Measurements from ENCODE around the gene VCL.

Gene VCL

DNA sequence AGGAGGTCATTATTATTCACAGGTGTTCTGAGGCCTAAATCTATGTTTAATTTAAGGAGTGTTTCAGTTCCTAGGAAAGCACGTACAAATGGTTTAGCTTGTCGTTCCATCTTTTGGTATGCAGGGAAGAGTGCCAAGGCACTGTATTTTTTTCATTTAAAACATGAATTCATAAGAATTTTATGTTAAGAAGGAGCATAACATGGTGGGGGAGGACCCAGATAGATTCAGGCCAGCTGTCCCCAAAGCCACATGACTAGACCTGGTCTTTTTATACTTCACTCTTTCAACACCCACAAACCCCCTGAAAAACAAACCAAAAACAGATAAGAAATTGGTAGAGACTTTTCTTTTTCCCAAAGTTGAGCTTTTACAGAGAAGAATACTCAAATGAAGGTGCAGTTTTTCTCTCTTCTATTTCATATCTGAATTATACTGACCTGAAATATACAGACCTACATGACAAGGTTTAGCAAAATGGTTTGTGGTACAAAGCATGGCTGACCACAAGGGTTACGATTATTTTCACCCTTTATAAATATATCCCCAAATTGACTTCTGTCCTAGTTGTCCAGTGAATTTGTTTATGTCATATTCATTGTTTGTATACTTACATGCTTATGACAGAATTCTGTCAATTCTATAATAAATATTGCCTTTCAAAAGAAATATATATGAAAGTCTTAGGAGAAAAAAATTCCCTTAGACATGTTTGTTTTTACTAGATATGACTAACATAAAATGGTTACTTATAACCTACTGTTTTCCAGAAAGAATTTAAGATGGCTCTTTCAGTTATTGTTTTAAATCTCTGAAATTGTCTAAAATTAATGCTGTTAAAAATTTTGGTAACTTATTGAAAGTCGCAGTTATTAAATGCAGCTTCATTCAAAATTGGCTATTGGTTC lies 81.4 kb downstream of the VCL start:
- no peaks in the 10 kb centered on the region for H3K9me3 Mint-ChIP-seq

DNA sequence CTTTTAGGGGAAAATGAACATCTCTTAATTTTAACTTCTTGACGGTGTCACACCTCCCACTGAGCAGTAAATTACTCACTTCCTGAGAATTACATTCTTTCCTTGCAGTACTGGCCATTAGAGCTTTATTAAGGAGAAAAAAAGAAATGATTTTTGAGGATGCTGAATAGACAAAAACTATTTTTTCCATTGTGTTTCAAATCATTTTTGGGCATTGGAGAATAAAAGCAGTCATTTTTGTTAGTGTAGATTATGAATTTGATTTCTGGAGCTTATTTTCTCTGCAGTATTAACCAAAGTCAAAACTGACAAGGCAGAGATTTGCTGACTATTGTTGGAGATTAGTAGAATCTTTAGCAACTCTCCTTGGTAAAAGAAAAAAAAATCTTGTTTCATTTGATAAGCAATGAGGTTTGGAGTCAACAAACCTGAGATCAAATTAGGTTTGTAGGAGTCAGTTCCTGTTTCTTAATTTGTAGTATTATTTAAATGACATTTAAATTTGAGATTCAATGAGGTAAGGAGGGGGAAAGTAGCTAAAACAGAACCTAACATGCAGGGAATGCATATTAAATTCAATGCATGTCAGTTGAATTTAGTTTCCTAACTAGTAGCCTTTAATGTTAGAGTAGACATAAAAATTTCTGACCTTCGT lies 82.1 kb downstream of the VCL start:
- Mint-ChIP-seq H3K27ac (ENCODE audit: low read depth) (no peak overlapping the region), H3K4me3 (no peak overlapping the region), H3K27me3 (no peaks in the 10 kb centered on the region), H3K4me1 (peaks cover 35% of the 10 kb centered on the region), H3K36me3 (ENCODE audit: insufficient read depth) (peaks cover 13% of the 10 kb centered on the region), H3K9me3 (no peaks in the 10 kb centered on the region)
- ATAC-seq (replicated peaks; ENCODE audit: extremely low read depth, poor library complexity, severe bottlenecking) (no peak), DNase-seq (ENCODE audit: low spot score in 2 of 2) (no peak)

More for the DNA sequence above, 81.4 kb downstream of the VCL start:
- no peak for ATAC-seq (replicated peaks; ENCODE audit: extremely low read depth, poor library complexity, severe bottlenecking)
- Mint-ChIP-seq H3K4me1 (peaks cover 35% of the 10 kb centered on the region), H3K36me3 (ENCODE audit: insufficient read depth) (peaks cover 17% of the 10 kb centered on the region), H3K4me3 (peak overlapping the region; percentile 19), H3K27ac (ENCODE audit: low read depth) (peak overlapping the region; percentile 44), H3K27me3 (no peaks in the 10 kb centered on the region)
- no peak for DNase-seq (ENCODE audit: low spot score in 2 of 2)

DNA sequence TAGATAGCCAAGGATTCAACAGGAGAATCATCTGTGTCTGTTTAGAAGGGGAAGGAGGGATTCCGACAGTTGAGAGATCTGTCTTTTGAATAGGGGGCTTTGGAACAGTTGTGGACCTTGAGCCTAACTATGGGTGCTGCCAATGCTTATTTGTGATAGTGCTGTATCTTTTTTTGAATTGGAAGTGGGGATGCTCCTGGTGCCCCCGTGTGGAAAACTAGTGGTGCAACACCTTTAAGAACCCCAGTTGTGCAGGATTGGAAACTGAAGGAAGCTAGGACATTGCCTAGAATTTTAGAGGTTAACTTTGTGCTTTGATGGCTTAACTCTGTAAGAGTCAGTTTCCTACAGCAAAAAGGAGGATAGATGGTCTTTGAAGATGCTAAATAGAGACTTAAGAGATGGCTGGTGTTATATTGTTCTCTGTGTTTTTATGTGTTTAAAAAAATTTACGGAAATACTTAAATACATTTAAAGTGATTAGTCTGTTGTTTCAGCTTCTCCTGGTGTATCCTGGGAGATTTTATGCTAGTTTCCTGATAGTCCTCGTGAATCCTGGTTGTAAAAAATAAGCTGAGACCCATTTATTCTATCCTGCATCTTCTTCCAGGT lies 83.4 kb downstream of the VCL start:
- Mint-ChIP-seq H3K27ac (ENCODE audit: low read depth) (no peak overlapping the region), H3K4me3 (no peak overlapping the region), H3K36me3 (ENCODE audit: insufficient read depth) (peaks cover 15% of the 10 kb centered on the region), H3K9me3 (no peaks in the 10 kb centered on the region), H3K4me1 (peaks cover 35% of the 10 kb centered on the region), H3K27me3 (no peaks in the 10 kb centered on the region)
- DNase-seq (ENCODE audit: low spot score in 2 of 2), result peak in 1 of 2 donors; percentile 13
- no peak for ATAC-seq (replicated peaks; ENCODE audit: extremely low read depth, poor library complexity, severe bottlenecking)

DNA sequence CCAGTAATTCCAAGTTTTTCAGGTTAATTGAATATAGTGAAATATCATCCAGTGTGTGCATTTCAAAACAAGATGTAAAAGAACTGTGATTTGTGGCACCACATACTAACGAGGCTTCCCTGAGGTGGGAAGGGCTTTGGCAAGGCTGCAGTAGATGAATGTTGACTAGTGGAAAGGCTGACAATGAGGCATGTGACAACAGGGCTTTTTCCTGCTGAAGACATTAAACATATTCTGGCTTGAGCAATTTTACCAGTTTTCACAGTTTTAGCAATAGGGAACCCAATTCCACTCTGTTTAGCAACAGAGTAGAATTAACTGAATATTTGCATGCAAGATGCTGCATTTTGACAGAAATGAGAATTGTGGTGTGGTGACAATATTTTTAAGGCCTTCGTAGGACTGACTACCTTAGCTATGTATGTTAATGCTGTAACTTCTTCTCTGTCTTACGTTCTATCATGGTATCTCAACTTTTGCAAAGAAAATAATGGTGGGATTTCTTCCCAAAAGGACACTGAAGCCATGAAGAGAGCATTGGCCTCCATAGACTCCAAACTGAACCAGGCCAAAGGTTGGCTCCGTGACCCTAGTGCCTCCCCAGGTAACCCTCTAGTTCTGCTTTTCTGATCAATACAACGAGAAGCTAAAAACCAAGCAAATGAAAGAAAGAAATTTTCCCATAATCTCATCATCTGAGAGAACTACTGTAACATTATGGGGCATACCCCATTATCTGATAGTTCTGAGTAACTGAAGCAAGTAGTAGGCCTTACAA lies 84.2 kb downstream of the VCL start:
- peaks cover 15% of the 10 kb centered on the region for H3K36me3 Mint-ChIP-seq (ENCODE audit: insufficient read depth)
- no peaks in the 10 kb centered on the region for H3K27me3 Mint-ChIP-seq

DNA sequence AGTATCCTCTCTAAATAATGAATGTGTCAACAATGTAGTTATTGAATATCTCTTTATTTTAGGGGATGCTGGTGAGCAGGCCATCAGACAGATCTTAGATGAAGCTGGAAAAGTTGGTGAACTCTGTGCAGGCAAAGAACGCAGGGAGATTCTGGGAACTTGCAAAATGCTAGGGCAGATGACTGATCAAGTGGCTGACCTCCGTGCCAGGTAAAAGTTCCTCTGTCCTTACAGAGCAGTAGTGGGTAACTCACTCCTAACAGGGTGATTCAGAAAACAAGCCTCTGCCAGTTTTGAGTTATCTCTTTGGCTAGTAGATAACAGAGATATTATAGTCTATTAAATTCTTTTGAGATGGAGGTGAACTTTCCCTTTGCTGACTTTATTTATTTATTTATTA lies 85.4 kb downstream of the VCL start:
- no peaks in the 10 kb centered on the region for H3K9me3 Mint-ChIP-seq
- no peak overlapping the region for H3K27ac Mint-ChIP-seq (ENCODE audit: low read depth)
- peaks cover 24% of the 10 kb centered on the region for H3K4me1 Mint-ChIP-seq
- DNase-seq (ENCODE audit: low spot score in 2 of 2) (no peak), ATAC-seq (replicated peaks; ENCODE audit: extremely low read depth, poor library complexity, severe bottlenecking) (no peak)
- H3K4me3 Mint-ChIP-seq, result no peak overlapping the region
- H3K36me3 Mint-ChIP-seq (ENCODE audit: insufficient read depth), result peaks cover 16% of the 10 kb centered on the region
- H3K27me3 Mint-ChIP-seq, result no peaks in the 10 kb centered on the region

More for the DNA sequence above, 84.2 kb downstream of the VCL start:
- DNase-seq (ENCODE audit: low spot score in 2 of 2) (no peak), ATAC-seq (replicated peaks; ENCODE audit: extremely low read depth, poor library complexity, severe bottlenecking) (no peak)
- Mint-ChIP-seq H3K9me3 (no peaks in the 10 kb centered on the region), H3K4me1 (peaks cover 35% of the 10 kb centered on the region), H3K27ac (ENCODE audit: low read depth) (no peak overlapping the region), H3K4me3 (no peak overlapping the region)

DNA sequence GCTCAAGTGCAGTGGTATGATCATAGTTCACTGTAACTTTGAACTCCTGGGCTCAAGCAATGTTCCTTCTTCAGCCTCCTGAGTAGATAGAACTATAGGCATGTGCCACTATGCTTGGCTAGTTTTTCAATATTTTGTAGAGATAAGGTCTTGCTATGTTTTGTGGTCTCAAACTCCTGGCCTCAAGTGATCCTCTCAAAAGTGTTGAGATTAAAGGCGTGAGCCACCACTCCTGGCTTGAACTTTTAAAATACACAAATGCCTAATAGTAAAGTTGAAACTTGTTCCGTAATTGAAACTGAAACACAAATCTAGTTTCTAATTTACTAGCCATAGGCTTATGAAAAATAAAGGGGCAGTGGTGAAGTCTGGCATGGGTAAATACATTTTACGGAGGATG lies 87.0 kb downstream of the VCL start:
- no peaks in the 10 kb centered on the region for H3K9me3 Mint-ChIP-seq
- H3K36me3 Mint-ChIP-seq (ENCODE audit: insufficient read depth), result peaks cover 27% of the 10 kb centered on the region
- H3K4me3 Mint-ChIP-seq, result no peak overlapping the region

DNA sequence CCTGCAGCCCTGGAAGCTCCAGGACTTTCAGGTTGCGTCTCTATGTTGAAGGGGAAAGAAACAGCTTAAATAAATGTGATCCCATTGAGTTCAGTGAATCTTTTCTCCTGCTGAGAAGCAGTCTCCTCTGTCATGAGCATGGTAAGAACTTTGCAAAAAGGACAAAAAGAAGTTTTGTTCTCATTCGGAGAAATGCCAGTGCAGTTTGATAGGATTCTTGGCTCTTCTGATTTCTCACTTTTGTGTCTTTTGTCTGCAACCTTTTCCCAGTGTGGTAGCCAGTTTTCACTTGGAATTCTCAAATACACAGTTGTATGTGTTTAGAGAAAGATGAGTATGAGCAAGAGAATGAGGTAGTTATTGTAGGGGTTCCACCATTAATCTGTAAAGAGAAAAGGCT lies 88.4 kb downstream of the VCL start:
- Mint-ChIP-seq H3K36me3 (ENCODE audit: insufficient read depth) (peaks cover 38% of the 10 kb centered on the region), H3K27ac (ENCODE audit: low read depth) (no peak overlapping the region), H3K27me3 (no peaks in the 10 kb centered on the region), H3K4me3 (no peak overlapping the region), H3K9me3 (no peaks in the 10 kb centered on the region), H3K4me1 (peaks cover 2% of the 10 kb centered on the region)
- DNase-seq (ENCODE audit: low spot score in 2 of 2) (no peak), ATAC-seq (replicated peaks; ENCODE audit: extremely low read depth, poor library complexity, severe bottlenecking) (no peak)

More for the DNA sequence above, 87.0 kb downstream of the VCL start:
- Mint-ChIP-seq H3K4me1 (peaks cover 11% of the 10 kb centered on the region), H3K27ac (ENCODE audit: low read depth) (no peak overlapping the region), H3K27me3 (no peaks in the 10 kb centered on the region)
- no peak for DNase-seq (ENCODE audit: low spot score in 2 of 2)
- ATAC-seq (replicated peaks; ENCODE audit: extremely low read depth, poor library complexity, severe bottlenecking), result no peak

DNA sequence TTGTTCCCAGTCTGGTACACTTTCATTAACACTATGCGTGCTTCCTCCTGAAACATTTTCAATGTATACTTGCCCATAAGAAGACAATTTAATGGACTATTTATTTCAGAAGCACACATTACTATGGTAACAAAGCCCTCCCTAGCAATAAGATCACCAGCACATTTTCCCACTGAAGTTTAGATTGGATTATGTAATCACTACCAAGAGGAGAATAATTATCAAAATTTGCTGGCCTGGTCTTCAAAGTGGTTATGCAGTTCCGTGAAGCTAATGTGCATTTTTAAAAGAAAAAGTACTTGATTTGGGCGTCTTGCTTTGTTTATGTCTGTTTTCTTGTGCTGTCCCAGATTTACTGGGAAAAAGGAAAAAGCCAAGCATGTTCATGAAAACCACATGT lies 90.8 kb downstream of the VCL start:
- H3K27ac Mint-ChIP-seq (ENCODE audit: low read depth), result no peak overlapping the region
- H3K4me3 Mint-ChIP-seq, result no peak overlapping the region
- H3K4me1 Mint-ChIP-seq, result no peaks in the 10 kb centered on the region
- no peak for DNase-seq (ENCODE audit: low spot score in 2 of 2)
- peaks cover 37% of the 10 kb centered on the region for H3K36me3 Mint-ChIP-seq (ENCODE audit: insufficient read depth)
- no peaks in the 10 kb centered on the region for H3K9me3 Mint-ChIP-seq
- ATAC-seq (replicated peaks; ENCODE audit: extremely low read depth, poor library complexity, severe bottlenecking), result no peak
- H3K27me3 Mint-ChIP-seq, result no peaks in the 10 kb centered on the region

DNA sequence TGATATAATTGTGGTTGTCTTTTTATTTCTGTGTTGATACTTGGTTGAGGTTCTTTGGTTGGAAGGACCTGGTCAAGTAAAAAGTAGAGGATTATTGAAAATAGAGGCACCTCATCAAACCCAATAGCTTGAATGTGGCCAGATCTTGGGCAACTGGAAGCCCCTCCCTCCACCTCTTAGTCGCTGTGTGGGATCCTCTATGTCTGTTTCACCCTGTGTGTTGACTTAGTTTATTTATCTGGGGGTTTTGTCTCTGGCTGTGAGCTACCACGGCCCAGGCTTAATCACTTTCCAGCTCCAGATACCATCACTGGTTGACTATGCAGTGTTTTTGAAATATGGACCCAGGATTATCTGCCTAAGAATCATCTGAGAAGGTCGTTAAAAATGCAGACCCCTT lies 94.5 kb downstream of the VCL start:
- Mint-ChIP-seq H3K4me1 (no peaks in the 10 kb centered on the region), H3K27ac (ENCODE audit: low read depth) (no peak overlapping the region), H3K9me3 (no peaks in the 10 kb centered on the region), H3K27me3 (no peaks in the 10 kb centered on the region), H3K4me3 (no peak overlapping the region), H3K36me3 (ENCODE audit: insufficient read depth) (peaks cover 54% of the 10 kb centered on the region)
- DNase-seq (ENCODE audit: low spot score in 2 of 2) (no peak), ATAC-seq (replicated peaks; ENCODE audit: extremely low read depth, poor library complexity, severe bottlenecking) (no peak)

DNA sequence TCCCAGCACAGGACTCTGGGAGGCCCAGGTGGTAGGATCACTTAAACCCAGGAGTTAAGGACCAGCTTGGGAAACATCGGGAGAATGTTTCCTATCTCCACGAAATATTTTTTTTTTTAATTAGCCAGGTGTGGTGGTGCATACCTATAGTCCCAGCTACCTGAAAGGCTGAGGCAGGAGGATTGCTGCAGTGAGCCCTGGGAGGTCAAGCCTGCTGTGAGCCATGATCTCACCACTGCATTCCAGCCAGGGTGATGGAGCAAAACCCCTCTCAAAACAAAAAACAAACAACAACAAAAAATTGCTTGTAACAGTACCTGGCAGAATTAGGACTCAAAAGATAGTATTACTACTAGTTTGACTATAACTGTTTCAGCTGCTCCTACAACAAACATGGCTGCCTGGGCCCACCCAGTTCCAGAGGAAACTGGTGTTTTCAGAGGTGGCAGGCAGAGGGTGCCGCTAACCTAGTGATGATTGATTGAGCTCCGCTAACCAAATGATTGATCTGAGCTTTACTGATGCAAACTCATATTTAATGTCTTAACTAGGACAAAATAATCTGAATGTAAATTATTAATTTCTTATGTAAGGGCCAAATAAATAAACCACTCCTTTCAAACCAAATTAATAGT lies 95.7 kb downstream of the VCL start:
- peak overlapping the region; percentile 54 for H3K27ac Mint-ChIP-seq (ENCODE audit: low read depth)
- ATAC-seq (replicated peaks; ENCODE audit: extremely low read depth, poor library complexity, severe bottlenecking) (no peak), DNase-seq (ENCODE audit: low spot score in 2 of 2) (no peak)
- H3K4me1 Mint-ChIP-seq, result no peaks in the 10 kb centered on the region
- H3K9me3 Mint-ChIP-seq, result no peaks in the 10 kb centered on the region
- H3K36me3 Mint-ChIP-seq (ENCODE audit: insufficient read depth), result peaks cover 58% of the 10 kb centered on the region
- H3K4me3 Mint-ChIP-seq, result no peak overlapping the region
- H3K27me3 Mint-ChIP-seq, result no peaks in the 10 kb centered on the region

DNA sequence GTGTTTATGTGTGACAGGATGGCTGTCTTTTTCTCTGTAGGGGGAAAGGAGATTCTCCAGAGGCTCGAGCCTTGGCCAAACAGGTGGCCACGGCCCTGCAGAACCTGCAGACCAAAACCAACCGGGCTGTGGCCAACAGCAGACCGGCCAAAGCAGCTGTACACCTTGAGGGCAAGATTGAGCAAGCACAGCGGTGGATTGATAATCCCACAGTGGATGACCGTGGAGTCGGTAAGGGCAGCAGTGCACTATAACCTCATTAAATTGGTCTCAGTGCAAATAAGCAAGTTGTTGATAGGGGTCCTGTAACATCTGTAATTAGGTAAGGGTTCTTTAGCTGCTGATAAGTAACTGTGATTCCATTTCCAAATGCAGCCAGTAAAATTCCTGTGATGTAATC lies 96.3 kb downstream of the VCL start:
- ATAC-seq (replicated peaks; ENCODE audit: extremely low read depth, poor library complexity, severe bottlenecking) (no peak), DNase-seq (ENCODE audit: low spot score in 2 of 2) (no peak)
- H3K4me1 Mint-ChIP-seq, result no peaks in the 10 kb centered on the region
- H3K4me3 Mint-ChIP-seq, result no peak overlapping the region
- peaks cover 55% of the 10 kb centered on the region for H3K36me3 Mint-ChIP-seq (ENCODE audit: insufficient read depth)
- H3K27me3 Mint-ChIP-seq, result no peaks in the 10 kb centered on the region
- H3K9me3 Mint-ChIP-seq, result no peaks in the 10 kb centered on the region
- peak overlapping the region; percentile 54 for H3K27ac Mint-ChIP-seq (ENCODE audit: low read depth)

DNA sequence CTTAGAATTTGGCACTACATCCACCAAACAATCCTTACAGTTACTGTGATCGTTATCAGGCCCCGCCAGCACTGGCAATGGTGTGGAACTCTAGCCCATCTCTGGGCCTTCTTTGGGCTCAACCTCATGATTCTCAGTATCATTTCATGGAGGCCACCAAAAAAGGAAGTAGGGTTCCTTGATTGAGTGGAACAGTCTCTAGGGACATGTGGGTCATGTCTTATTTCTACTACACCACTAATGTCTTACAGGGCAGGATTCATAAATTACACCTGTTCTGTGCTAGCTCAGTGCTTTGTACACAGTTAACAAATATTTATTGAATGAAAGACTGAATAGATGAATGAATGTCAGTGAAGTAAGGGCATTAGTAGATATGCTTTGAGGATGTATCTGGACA lies 98.9 kb downstream of the VCL start:
- Mint-ChIP-seq H3K9me3 (no peaks in the 10 kb centered on the region), H3K4me1 (no peaks in the 10 kb centered on the region), H3K36me3 (ENCODE audit: insufficient read depth) (peaks cover 51% of the 10 kb centered on the region), H3K27ac (ENCODE audit: low read depth) (no peak overlapping the region), H3K27me3 (no peaks in the 10 kb centered on the region), H3K4me3 (no peak overlapping the region)
- DNase-seq (ENCODE audit: low spot score in 2 of 2) (no peak), ATAC-seq (replicated peaks; ENCODE audit: extremely low read depth, poor library complexity, severe bottlenecking) (no peak)
